CD4-positive, alpha-beta T cell treated with Interleukin-12 subunit alpha and Interleukin-12 subunit beta, for 1 hour (primary cell): ENCODE measurements around the gene BBS4.
A peak's percentile ranks its signal among the peaks of the same experiment; 100 is the strongest.
"Not testable (repeated sequence)": the region's sequence is repeated elsewhere in the genome, so short reads cannot be mapped to it uniquely, and the experiment has no call there.

ENCODE experiments used
- DNase-seq: peaks from one replicate; pipeline ENCODE4 v3.0.0-alpha.2; 2020

Gene BBS4

DNA sequence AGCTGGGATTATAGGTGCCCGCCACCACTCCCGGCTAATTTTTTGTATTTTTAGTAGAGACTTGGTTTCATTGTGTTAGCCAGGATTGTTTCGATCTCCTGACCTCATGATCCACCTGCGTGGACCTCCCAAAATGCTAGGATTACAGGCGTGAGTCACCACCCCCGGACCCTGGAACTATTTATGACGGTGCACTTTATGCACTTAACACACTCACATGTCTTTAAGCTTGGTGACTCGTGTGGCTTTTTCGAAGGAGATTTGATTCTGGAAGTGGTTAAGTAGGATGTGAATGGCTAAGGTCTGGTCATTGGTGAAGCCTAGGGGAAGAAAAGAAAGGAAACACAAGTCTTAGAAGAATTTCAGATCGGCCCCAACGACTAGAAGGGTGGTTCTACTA, 20.3 kb downstream of the BBS4 start:
- no peak for DNase-seq

DNA sequence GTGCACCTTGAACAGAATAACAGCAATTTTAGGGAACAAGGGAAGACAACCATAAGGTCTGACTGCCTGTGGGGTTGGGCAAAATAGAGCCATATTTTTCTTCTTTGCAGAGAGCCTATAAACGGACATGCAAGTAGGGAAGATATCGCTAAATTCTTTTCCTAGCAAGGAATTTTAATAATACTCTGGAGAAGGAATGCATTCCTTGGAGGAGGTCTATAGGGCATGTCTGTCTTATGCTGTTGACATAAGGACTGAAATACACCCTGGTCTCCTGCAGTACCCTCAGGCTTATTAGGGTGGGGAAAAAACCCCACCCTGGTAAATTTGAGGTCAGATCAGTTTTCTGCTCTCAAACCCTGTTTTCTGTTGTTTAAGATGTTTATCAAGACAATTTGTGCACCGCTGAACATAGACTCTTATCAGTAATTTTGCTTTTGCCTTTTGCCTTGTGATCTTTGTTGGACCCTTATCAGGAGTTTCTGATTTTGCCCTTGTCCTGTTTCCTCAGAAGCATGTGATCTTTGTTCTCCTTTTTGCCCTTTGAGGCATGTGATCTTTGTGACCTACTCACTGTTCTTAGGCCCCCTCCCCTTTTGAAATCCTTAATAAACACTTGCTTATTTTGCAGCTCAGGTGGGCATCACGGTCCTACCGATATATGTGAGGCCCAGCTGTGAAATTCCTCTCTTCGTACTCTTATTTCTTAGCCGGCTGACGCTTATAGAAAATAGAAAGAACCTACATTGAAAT, 22.7 kb downstream of the BBS4 start:
- not testable (repeated sequence) for DNase-seq

- peak; percentile 70 for DNase-seq
These were observed 36.2 kb downstream of the BBS4 start for GRCh38 chr15:72722071-72722696.

DNA sequence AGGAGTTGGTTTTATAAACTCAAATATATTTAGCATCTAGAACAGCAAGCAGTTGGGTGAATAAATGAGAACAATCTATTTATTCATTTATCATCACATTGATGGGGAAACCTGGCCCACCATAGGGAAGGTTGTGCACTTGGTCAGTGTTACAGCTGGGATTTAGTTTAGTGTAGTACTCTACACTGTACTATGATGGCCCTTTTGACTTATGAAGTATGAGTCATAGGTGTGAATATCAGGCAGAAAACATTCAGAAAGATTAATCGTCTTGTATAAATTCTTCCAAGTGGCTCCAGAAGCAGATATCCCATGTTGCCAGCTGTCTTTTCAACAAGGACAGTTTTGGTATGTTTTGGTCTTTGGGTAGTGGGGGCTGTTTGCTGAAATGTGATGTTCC, 38.0 kb downstream of the BBS4 start:
- no peak for DNase-seq

GRCh38 chr15:72725446-72725845, 39.4 kb downstream of the BBS4 start:
- no peak for DNase-seq

GRCh38 chr15:72725851-72726250, 39.8 kb downstream of the BBS4 start:
- DNase-seq: not testable (repeated sequence)

DNA sequence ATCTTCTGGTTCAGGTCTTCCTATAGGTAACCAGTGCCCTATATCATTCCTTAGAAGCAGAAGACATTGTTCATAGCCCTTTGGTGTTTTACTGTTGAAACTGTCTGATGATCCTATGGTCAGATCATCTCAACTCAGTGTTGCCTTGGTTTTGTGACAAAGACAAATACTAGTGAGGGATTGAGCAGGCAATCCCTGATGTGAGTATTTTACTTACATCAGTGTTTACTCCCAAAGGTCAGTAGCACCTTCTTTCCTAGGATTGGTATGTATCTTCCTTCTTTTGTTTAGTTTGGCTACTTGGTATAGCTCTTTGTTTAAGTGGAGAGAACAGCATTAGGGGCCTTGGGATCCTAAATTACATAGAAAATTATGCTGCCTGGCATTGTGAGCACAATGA, 41.1 kb downstream of the BBS4 start:
- no peak for DNase-seq

GRCh38 chr15:72728249-72728648, 42.2 kb downstream of the BBS4 start:
- DNase-seq: not testable (repeated sequence)

GRCh38 chr15:72728821-72729220, 42.8 kb downstream of the BBS4 start:
- no peak for DNase-seq

- no peak for DNase-seq
These were observed 46.1 kb downstream of the BBS4 start for GRCh38 chr15:72732086-72732485.

DNA sequence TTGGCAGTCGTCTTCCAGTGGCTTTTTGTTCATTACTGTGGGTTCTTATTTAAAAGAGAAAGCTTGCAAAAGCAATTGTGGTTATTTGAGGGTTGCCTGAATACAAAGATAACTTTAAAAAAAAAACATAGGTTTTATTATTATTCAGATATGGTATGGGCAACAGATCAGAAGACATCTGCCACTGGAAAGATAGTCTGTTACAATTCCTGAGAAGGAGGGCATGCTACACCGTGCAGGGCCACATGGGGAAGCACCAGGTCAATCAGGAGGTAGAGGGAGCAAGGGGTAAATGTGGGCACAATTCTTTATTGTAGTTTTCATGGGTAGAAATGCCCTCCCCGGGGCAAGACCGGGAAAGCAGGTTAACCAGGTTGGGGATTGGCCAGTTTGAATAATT, 46.5 kb downstream of the BBS4 start:
- no peak for DNase-seq

- no peak for DNase-seq
These were observed 48.1 kb downstream of the BBS4 start for GRCh38 chr15:72733941-72734738.

GRCh38 chr15:72735111-72735510, 49.1 kb downstream of the BBS4 start:
- DNase-seq: no peak

DNA sequence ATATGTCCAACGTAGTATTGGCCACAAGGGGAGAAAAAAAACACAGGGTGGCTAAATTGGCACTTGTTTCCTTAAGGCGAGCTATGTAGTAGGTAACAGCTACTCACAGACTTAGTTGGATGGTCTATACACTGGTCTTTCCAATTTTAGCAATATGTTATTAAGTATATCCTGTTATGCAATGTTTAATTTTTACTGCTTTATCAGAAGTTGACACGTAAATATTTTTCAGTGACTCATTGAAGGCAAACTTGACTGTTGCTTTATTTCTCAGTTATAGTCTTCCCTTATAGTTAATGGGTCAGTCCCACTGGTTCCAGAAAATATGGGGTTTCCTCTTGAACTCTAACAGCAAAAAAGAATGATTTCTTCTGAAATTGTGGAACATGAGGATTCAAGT, 51.1 kb downstream of the BBS4 start:
- no peak for DNase-seq

- no peak for DNase-seq
These were observed 51.7 kb downstream of the BBS4 start for GRCh38 chr15:72737723-72738122.

DNA sequence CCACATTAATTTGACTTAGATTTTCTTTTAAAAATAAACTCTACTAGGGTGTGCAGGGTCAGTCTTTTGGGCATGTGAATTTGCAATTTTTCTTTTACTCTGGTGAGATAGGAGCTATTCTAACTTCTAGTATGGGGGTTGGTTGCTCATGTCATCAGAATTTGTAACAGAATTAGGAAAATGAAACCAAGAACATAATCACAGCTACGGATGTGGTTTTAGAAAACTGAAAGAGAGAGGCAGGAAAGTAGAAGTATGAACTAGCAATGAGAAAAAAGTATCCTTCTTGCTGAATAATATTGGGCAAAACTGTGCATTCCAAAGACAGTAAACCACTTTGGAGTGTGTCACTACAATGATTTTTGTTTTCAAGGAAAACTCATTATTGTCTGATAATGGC, 54.2 kb downstream of the BBS4 start:
- peak; percentile 43 for DNase-seq

- no peak for DNase-seq
These were observed 63.7 kb downstream of the BBS4 start for GRCh38 chr15:72749700-72750099.

DNA sequence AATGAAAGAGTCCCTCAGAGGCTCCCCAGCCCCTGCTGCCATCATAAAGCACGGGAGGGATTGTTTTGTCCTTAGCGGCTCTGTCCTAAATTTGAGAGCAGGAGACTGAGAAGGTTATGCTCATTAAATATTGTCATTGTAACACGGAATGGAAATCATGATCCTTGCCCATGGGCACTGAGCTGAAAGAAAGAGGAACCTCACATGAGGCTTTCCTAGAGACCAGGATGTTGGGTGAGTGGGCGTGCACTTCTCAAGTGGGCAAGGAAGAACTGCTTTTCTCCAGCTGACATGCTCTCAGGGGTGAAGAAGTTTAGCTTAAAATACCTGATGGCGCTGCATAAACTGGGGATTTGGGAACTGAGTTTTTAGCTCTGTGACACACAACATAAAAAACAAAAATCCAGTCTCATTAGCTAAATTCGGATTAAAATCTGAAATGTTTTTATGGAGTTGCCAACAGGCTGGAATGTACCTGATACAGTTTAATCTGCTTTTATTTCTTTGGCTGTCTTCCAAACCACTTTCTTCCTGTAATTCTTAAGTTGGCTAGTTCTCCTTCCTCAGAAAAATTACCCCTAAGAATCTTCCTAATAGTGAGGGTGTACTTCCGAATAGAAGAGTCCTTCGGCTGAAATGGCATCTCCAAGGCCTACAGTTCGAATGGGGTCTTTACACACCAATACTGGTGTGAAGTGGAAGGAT, 65.9 kb downstream of the BBS4 start:
- no peak for DNase-seq

DNA sequence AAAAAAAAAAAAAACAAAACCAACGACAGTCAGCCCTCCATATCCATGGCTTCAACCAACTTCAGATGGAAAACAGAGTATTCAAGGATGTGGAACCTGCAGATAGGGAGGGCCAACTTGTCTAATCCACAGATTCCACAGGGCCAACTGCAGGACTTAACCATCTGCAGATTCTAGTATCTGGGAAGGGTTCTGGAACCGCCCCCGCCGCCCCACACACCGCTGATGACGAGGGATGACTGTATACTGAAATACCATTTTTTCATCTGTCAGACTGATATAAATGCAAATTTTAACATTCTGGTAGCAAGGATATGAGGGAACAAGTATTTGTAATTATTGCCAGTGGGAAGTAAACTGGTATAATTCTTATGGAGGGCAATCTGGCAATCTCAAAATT, 68.1 kb downstream of the BBS4 start:
- no peak for DNase-seq

GRCh38 chr15:72758182-72758581, 72.2 kb downstream of the BBS4 start:
- DNase-seq: no peak

- no peak for DNase-seq
These were observed 74.7 kb downstream of the BBS4 start for GRCh38 chr15:72760590-72761260.

GRCh38 chr15:72764656-72765055, 78.6 kb downstream of the BBS4 start:
- no peak for DNase-seq

- no peak for DNase-seq
These were observed 80.0 kb downstream of the BBS4 start for GRCh38 chr15:72766025-72766424.
